Neuronal stem cell (in vitro differentiated cells): ENCODE results near the gene RNF220.

Experiments used
- DNase-seq: peaks from one replicate; pipeline ENCODE4 v3.0.0-alpha.2; 2013; ENCODE audit warnings: low spot score
- H2AFZ ChIP-seq: one replicate; pipeline ENCODE4 v1.6.1; 2013; ENCODE audit warnings: mild to moderate bottlenecking, low read length, inconsistent platforms
- H2AK5ac ChIP-seq: 2 replicates; pipeline ENCODE4 v1.6.1; 2013; ENCODE audit warnings: low read depth, mild to moderate bottlenecking, inconsistent platforms, low read length, moderate library complexity, mixed read lengths
- H2BK120ac ChIP-seq: 2 replicates; pipeline ENCODE4 v1.6.1; 2013; ENCODE audit warnings: low read depth, mild to moderate bottlenecking, inconsistent platforms, low read length, moderate library complexity, mixed read lengths
- H2BK12ac ChIP-seq: one replicate; pipeline ENCODE4 v1.6.1; 2013; ENCODE audit warnings: low read length, inconsistent platforms
- H2BK15ac ChIP-seq: 2 replicates; pipeline ENCODE4 v1.6.1; 2013; ENCODE audit warnings: mild to moderate bottlenecking, low read length, inconsistent platforms, mixed read lengths
- H2BK5ac ChIP-seq: one replicate; pipeline ENCODE4 v1.6.1; 2013; ENCODE audit warnings: inconsistent platforms, mild to moderate bottlenecking, low read length, moderate library complexity
- H3K14ac ChIP-seq: one replicate; pipeline ENCODE4 v1.6.1; 2013; ENCODE audit warnings: low read length, inconsistent platforms
- H3K18ac ChIP-seq: 2 replicates; pipeline ENCODE4 v1.6.1; 2013; ENCODE audit warnings: low read length, inconsistent platforms
- H3K23ac ChIP-seq: 2 replicates; pipeline ENCODE4 v1.6.1; 2013; ENCODE audit warnings: low read depth, mild to moderate bottlenecking, mixed read lengths, low read length, inconsistent platforms; ENCODE audit not compliant: poor library complexity
- H3K27ac ChIP-seq: replicated peaks from 3 replicates; pipeline ENCODE4 v1.5.1; 2013; ENCODE audit warnings: low read length, inconsistent platforms
- H3K27me3 ChIP-seq, 3 experiments: 2 replicates each; pipeline ENCODE4 v1.6.1; 2013; ENCODE audit warnings: low read length in 3 of 3, mild to moderate bottlenecking in 2 of 3, inconsistent platforms in 1 of 3, low read depth in 1 of 3, mixed read lengths in 1 of 3, moderate library complexity in 1 of 3; ENCODE audit not compliant: control insufficient read depth in 3 of 3, insufficient read depth in 3 of 3
- H3K36me3 ChIP-seq, 2 donors: replicated peaks in 1 of 2; 2 replicates each; pipeline ENCODE4 v1.6.1; 2013; ENCODE audit warnings: low read length in 2 of 2; ENCODE audit not compliant: control insufficient read depth in 2 of 2, insufficient read depth in 2 of 2
- H3K4ac ChIP-seq: 2 replicates; pipeline ENCODE4 v1.6.1; 2013; ENCODE audit warnings: inconsistent platforms, mild to moderate bottlenecking, low read length, moderate library complexity
- H3K4me1 ChIP-seq, 2 donors: 1 replicate in 1 of 2; 2 replicates in 1 of 2; pipeline ENCODE4 v1.6.1; 2013; ENCODE audit warnings: low read length in 2 of 2, low read depth in 1 of 2; ENCODE audit not compliant: control insufficient read depth in 2 of 2, insufficient read depth in 1 of 2
- H3K4me2 ChIP-seq: one replicate; pipeline ENCODE4 v1.6.1; 2013; ENCODE audit warnings: mild to moderate bottlenecking, low read length, inconsistent platforms; ENCODE audit not compliant: insufficient read depth, poor library complexity, severe bottlenecking
- H3K4me3 ChIP-seq, 2 donors: 2 replicates each; pipeline ENCODE4 v1.5.1; 2013; ENCODE audit warnings: low read length in 2 of 2, mild to moderate bottlenecking in 2 of 2, inconsistent platforms in 1 of 2, moderate library complexity in 1 of 2
- H3K79me1 ChIP-seq: one replicate; pipeline ENCODE4 v1.6.1; 2013; ENCODE audit warnings: low read depth, mild to moderate bottlenecking, inconsistent platforms, low read length, moderate library complexity
- H3K9ac ChIP-seq: one replicate; pipeline ENCODE4 v1.6.1; 2013; ENCODE audit warnings: mild to moderate bottlenecking, low read depth, low read length, inconsistent platforms; ENCODE audit not compliant: poor library complexity
- H3K9me3 ChIP-seq, 2 donors: replicated peaks in 1 of 2; 2 replicates each; pipeline versions ENCODE3 to v1.6.1; 2013; ENCODE audit warnings: low read length in 2 of 2, mild to moderate bottlenecking in 2 of 2, inconsistent platforms in 1 of 2, low read depth in 1 of 2, mixed read lengths in 1 of 2, moderate library complexity in 1 of 2; ENCODE audit not compliant: control insufficient read depth in 2 of 2, insufficient read depth in 1 of 2
- H4K8ac ChIP-seq: one replicate; pipeline ENCODE4 v1.6.1; 2013; ENCODE audit warnings: low read depth, mild to moderate bottlenecking, inconsistent platforms, low read length, moderate library complexity
- H4K91ac ChIP-seq: one replicate; pipeline ENCODE4 v1.6.1; 2013; ENCODE audit warnings: low read length, low read depth, mild to moderate bottlenecking, inconsistent platforms; ENCODE audit not compliant: poor library complexity
- WGBS, 2 donors: extraction: QIAGEN DNeasy Blood & Tissue Kit; methylation state at CpG; one replicate each; pipeline ENCODE4 v1.1.7; 2013; ENCODE audit warnings: missing lambda C conversion rate in 2 of 2, mixed read lengths in 1 of 2; ENCODE audit not compliant: insufficient read length in 2 of 2, insufficient replicate concordance in 1 of 2; ENCODE audit errors: extremely low coverage in 2 of 2; 5-methylcytosine and 5-hydroxymethylcytosine counted together

The RNF220 gene

GRCh38 chr1:44497422-44498170 lies 92.5 kb downstream of the RNF220 start:
- H2AK5ac ChIP-seq = no peak overlapping the region
- peaks cover 0 to 26% of the 10 kb centered on the region in 2 donors for H3K36me3 ChIP-seq
- no peak overlapping the region for H4K8ac ChIP-seq
- H3K27me3 ChIP-seq = no peaks in the 10 kb centered on the region
- H3K4me2 ChIP-seq = no peak overlapping the region
- H2BK5ac ChIP-seq = no peak overlapping the region
- H4K91ac ChIP-seq = no peak overlapping the region
- no peak overlapping the region for H2BK15ac ChIP-seq
- no peak overlapping the region for H2BK12ac ChIP-seq
- WGBS, 2 donors = no CpG with 5 or more reads among the region's 12 CpGs
- H3K9ac ChIP-seq = no peak overlapping the region
- no peaks in the 10 kb centered on the region for H3K79me1 ChIP-seq
- H3K4ac ChIP-seq = no peak overlapping the region
- H3K4me1 ChIP-seq = peaks cover 22 to 29% of the 10 kb centered on the region in 2 donors
- H2BK120ac ChIP-seq = no peak overlapping the region
- no peak overlapping the region for H3K27ac ChIP-seq
- no peak for DNase-seq
- no peak overlapping the region for H2AFZ ChIP-seq
- H3K23ac ChIP-seq = no peak overlapping the region
- H3K14ac ChIP-seq = no peak overlapping the region
- H3K18ac ChIP-seq = no peak overlapping the region
- H3K9me3 ChIP-seq = peaks cover 0 to 18% of the 10 kb centered on the region in 2 donors
- H3K4me3 ChIP-seq = no peak overlapping the region

- Histone ChIP-seq H3K9me3 (peaks cover 0 to 18% of the 10 kb centered on the region in 2 donors), H4K8ac (no peak overlapping the region), H2BK15ac (no peak overlapping the region), H3K4me3 (no peak overlapping the region), H3K36me3 (peaks cover 0 to 30% of the 10 kb centered on the region in 2 donors), H3K27ac (no peak overlapping the region), H3K4me1 (peaks cover 24 to 40% of the 10 kb centered on the region in 2 donors), H3K18ac (no peak overlapping the region), H3K79me1 (no peaks in the 10 kb centered on the region), H3K27me3 (peaks cover 0 to 4% (median 0%) of the 10 kb centered on the region in 3 experiments), H2BK120ac (no peak overlapping the region), H2AFZ (no peak overlapping the region), H3K4ac (no peak overlapping the region), H2BK5ac (no peak overlapping the region), H4K91ac (no peak overlapping the region), H3K4me2 (no peak overlapping the region), H3K14ac (no peak overlapping the region), H3K23ac (no peak overlapping the region), H2AK5ac (no peak overlapping the region), H3K9ac (no peak overlapping the region), H2BK12ac (no peak overlapping the region)
- no peak for DNase-seq
- no CpG with 5 or more reads among the region's 3 CpGs for WGBS, 2 donors
Observed at GRCh38 chr1:44499306-44499705, 94.3 kb downstream of the RNF220 start.

- Histone ChIP-seq H3K14ac (no peak overlapping the region), H2BK15ac (no peak overlapping the region), H3K9me3 (peaks cover 0 to 18% of the 10 kb centered on the region in 2 donors), H2BK120ac (no peak overlapping the region), H2BK5ac (peak overlapping the region; percentile 2), H3K4me2 (peak overlapping the region; percentile 68), H3K23ac (no peak overlapping the region), H3K79me1 (no peaks in the 10 kb centered on the region), H2AK5ac (no peak overlapping the region), H3K36me3 (peaks cover 0 to 33% of the 10 kb centered on the region in 2 donors), H2AFZ (peak overlapping the region; percentile 71), H3K4me3 (peak overlapping the region in 1 of 2 donors; percentile 9), H3K18ac (peak overlapping the region; percentile 33), H2BK12ac (no peak overlapping the region), H3K4me1 (peaks cover 30 to 51% of the 10 kb centered on the region in 2 donors), H3K27me3 (peaks cover 0 to 9% (median 0%) of the 10 kb centered on the region in 3 experiments), H3K9ac (no peak overlapping the region), H3K4ac (no peak overlapping the region), H3K27ac (peak overlapping the region; percentile 78), H4K8ac (no peak overlapping the region), H4K91ac (no peak overlapping the region)
- DNase-seq = peak; percentile 64
- no CpG with 5 or more reads among the region's 17 CpGs for WGBS, 2 donors
Observed at GRCh38 chr1:44500181-44501046, 95.4 kb downstream of the RNF220 start.
